WTC11 (cell line): ENCODE results near the gene LRSAM1. TPM values are rescaled to one million over a fixed set of nuclear protein-coding genes. Genes with fewer than 3 reads are reported as not detected.

Experiments
- ATAC-seq: fragments of 200-7000 bp; cut with Tn5 transposase; 2 replicates; pipeline ENCODE4 v1.10.0; 2021; ENCODE audit warnings: mild to moderate bottlenecking, moderate library complexity
- CTCF ChIA-PET: fragments of 300-600 bp; sonication (Branson Sonifier 250); formaldehyde crosslinking; loops from one replicate; lab custom pipeline; 2021; ENCODE audit warnings: antibody characterized with exemption; lab: Charles Lee
- POLR2A ChIA-PET: fragments of 350-600 bp; sonication (Branson Sonifier 250); formaldehyde crosslinking; loops from one replicate; lab custom pipeline; 2021; ENCODE audit warnings: antibody characterized with exemption; lab: Charles Lee
- DNase-seq: peaks from one replicate; pipeline ENCODE4 v3.0.0; 2021; ENCODE audit warnings: low spot score
- H3K27ac Mint-ChIP-seq: 2 replicates; pipeline ENCODE4 v1.8.0; 2021; ENCODE audit warnings: mixed read lengths
- H3K27me3 Mint-ChIP-seq: 2 replicates; pipeline ENCODE4 v1.8.0; 2021; ENCODE audit warnings: low read depth, mild to moderate bottlenecking, moderate library complexity, mixed read lengths
- H3K36me3 Mint-ChIP-seq: 2 replicates; pipeline ENCODE4 v1.8.0; 2021; ENCODE audit warnings: mixed read lengths
- H3K4me1 Mint-ChIP-seq: 2 replicates; pipeline ENCODE4 v1.8.0; 2022; ENCODE audit warnings: mixed read lengths
- H3K4me3 Mint-ChIP-seq: 2 replicates; pipeline ENCODE4 v1.8.0; 2021; ENCODE audit warnings: mild to moderate bottlenecking, moderate library complexity, mixed read lengths
- H3K9me3 Mint-ChIP-seq: 2 replicates; pipeline ENCODE4 v1.8.0; 2021; ENCODE audit warnings: mixed read lengths
- CREB1 ChIP-seq: sonication (generic); formaldehyde crosslinking; IDR thresholded peaks from 2 replicates; pipeline ENCODE4 v1.8.0; 2023; ENCODE audit warnings: mild to moderate bottlenecking, missing genetic modification reagents
- CREM ChIP-seq: sonication (generic); formaldehyde crosslinking; IDR thresholded peaks from 2 replicates; pipeline ENCODE4 v1.8.1; 2022; ENCODE audit warnings: mild to moderate bottlenecking, missing genetic modification reagents, moderate library complexity
- ELF4 ChIP-seq: sonication (generic); formaldehyde crosslinking; IDR thresholded peaks from 2 replicates; pipeline ENCODE4 v1.8.1; 2022; ENCODE audit warnings: low read depth, mild to moderate bottlenecking, moderate library complexity, missing genetic modification reagents
- KAT7 ChIP-seq: sonication (generic); formaldehyde crosslinking; IDR thresholded peaks from 2 replicates; pipeline ENCODE4 v1.8.1; 2023; ENCODE audit warnings: missing genetic modification reagents, mild to moderate bottlenecking, borderline replicate concordance
- NFYB ChIP-seq: sonication (generic); formaldehyde crosslinking; conservative IDR thresholded peaks from 2 replicates; pipeline ENCODE4 v1.8.0; 2022; ENCODE audit warnings: low read depth, missing genetic modification reagents
- RORB ChIP-seq: fragments of 250-450 bp; sonication (Bioruptor Pico); IDR thresholded peaks from 2 replicates; pipeline ENCODE4 v1.9.0; 2021; ENCODE audit warnings: mild to moderate bottlenecking
- TP53 ChIP-seq: sonication (generic); formaldehyde crosslinking; IDR thresholded peaks from 2 replicates; pipeline ENCODE4 v1.8.1; 2023; ENCODE audit warnings: mild to moderate bottlenecking, missing genetic modification reagents
- ZNF138 ChIP-seq: sonication (generic); formaldehyde crosslinking; conservative IDR thresholded peaks from 2 replicates; pipeline ENCODE4 v1.8.1; 2022; ENCODE audit warnings: mild to moderate bottlenecking, moderate library complexity, missing genetic modification reagents
- total RNA-seq: library from RNA; stranded (reverse); gene quantifications from 3 replicates; pipeline ENCODE4 v1.2.3, GENCODE V29; 2021
- TF ChIP-seq, protein P1 (sequence below): fragments of 250-450 bp; sonication (Bioruptor Pico); IDR thresholded peaks from 2 replicates; pipeline ENCODE4 v2.1.2; 2022; ENCODE audit warnings: mild to moderate bottlenecking, moderate library complexity
- TF ChIP-seq, protein P2 (sequence below): sonication (generic); formaldehyde crosslinking; conservative IDR thresholded peaks from 2 replicates; pipeline ENCODE4 v1.8.1; 2023; ENCODE audit warnings: mild to moderate bottlenecking, low read depth, missing genetic modification reagents, moderate library complexity
- TF ChIP-seq, protein P3 (sequence below): sonication (generic); formaldehyde crosslinking; IDR thresholded peaks from 2 replicates; pipeline ENCODE4 v1.8.0; 2023; ENCODE audit warnings: missing genetic modification reagents
- TF ChIP-seq, protein P4 (sequence below): sonication (generic); formaldehyde crosslinking; conservative IDR thresholded peaks from 2 replicates; pipeline ENCODE4 v1.8.1; 2022; ENCODE audit warnings: mild to moderate bottlenecking, missing genetic modification reagents
- TF ChIP-seq, protein P5 (sequence below): sonication (generic); formaldehyde crosslinking; IDR thresholded peaks from 2 replicates; pipeline ENCODE4 v1.8.0; 2023; ENCODE audit warnings: missing genetic modification reagents, mild to moderate bottlenecking, borderline replicate concordance
- TF ChIP-seq, protein P6 (sequence below): fragments of 200-600 bp; IDR thresholded peaks from 2 replicates; pipeline ENCODE4 v1.8.0; 2022; ENCODE audit warnings: antibody characterized with exemption

Gene LRSAM1
- total RNA-seq, 1 experiment from 2014 or later = 32.4 TPM

DNA sequence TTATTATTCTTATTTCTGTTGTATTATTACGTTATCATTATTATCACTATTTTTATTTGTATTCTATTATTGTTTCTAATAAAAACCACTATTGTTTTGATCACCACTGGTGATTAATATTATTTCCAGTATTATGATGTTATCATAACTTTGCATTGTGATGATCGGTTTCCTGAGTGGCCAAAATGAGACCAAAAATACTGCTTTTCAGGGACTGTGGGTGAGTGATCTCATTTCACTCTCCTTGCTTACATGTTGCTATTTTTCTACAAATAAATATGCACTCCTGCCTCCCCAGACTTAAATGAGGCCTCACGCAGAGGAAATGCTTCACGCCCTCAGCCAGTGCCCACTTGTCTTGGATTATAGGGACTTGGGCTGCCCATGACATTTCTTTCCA lies 78.4 kb downstream of the LRSAM1 start:
- Mint-ChIP-seq H3K9me3 (peaks cover 17% of the 10 kb centered on the region), H3K27me3 (no peaks in the 10 kb centered on the region; the same call in 1 of the 2 replicates), H3K27ac (no peak overlapping the region; the same call in 1 of the 2 replicates), H3K4me3 (no peak overlapping the region), H3K36me3 (peaks cover 24% of the 10 kb centered on the region), H3K4me1 (peaks cover 31% of the 10 kb centered on the region)
- TF ChIP-seq, protein P1, sequence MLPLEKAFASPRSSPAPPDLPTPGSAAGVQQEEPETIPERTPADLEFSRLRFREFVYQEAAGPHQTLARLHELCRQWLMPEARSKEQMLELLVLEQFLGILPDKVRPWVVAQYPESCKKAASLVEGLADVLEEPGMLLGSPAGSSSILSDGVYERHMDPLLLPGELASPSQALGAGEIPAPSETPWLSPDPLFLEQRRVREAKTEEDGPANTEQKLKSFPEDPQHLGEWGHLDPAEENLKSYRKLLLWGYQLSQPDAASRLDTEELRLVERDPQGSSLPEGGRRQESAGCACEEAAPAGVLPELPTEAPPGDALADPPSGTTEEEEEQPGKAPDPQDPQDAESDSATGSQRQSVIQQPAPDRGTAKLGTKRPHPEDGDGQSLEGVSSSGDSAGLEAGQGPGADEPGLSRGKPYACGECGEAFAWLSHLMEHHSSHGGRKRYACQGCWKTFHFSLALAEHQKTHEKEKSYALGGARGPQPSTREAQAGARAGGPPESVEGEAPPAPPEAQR (CRISPR knock-in tag) = no peak
- TF ChIP-seq CREM (CRISPR knock-in tag) (no peak), ZNF138 (CRISPR knock-in tag) (no peak), TP53 (no peak), RORB (CRISPR knock-in tag) (no peak), KAT7 (no peak), ELF4 (no peak), NFYB (CRISPR knock-in tag) (no peak), CREB1 (CRISPR knock-in tag) (no peak)
- TF ChIP-seq, protein P2, sequence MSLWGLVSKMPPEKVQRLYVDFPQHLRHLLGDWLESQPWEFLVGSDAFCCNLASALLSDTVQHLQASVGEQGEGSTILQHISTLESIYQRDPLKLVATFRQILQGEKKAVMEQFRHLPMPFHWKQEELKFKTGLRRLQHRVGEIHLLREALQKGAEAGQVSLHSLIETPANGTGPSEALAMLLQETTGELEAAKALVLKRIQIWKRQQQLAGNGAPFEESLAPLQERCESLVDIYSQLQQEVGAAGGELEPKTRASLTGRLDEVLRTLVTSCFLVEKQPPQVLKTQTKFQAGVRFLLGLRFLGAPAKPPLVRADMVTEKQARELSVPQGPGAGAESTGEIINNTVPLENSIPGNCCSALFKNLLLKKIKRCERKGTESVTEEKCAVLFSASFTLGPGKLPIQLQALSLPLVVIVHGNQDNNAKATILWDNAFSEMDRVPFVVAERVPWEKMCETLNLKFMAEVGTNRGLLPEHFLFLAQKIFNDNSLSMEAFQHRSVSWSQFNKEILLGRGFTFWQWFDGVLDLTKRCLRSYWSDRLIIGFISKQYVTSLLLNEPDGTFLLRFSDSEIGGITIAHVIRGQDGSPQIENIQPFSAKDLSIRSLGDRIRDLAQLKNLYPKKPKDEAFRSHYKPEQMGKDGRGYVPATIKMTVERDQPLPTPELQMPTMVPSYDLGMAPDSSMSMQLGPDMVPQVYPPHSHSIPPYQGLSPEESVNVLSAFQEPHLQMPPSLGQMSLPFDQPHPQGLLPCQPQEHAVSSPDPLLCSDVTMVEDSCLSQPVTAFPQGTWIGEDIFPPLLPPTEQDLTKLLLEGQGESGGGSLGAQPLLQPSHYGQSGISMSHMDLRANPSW = no peak
- TF ChIP-seq, protein P3, sequence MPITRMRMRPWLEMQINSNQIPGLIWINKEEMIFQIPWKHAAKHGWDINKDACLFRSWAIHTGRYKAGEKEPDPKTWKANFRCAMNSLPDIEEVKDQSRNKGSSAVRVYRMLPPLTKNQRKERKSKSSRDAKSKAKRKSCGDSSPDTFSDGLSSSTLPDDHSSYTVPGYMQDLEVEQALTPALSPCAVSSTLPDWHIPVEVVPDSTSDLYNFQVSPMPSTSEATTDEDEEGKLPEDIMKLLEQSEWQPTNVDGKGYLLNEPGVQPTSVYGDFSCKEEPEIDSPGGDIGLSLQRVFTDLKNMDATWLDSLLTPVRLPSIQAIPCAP = no peak
- TF ChIP-seq, protein P4, sequence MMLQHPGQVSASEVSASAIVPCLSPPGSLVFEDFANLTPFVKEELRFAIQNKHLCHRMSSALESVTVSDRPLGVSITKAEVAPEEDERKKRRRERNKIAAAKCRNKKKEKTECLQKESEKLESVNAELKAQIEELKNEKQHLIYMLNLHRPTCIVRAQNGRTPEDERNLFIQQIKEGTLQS = no peak
- TF ChIP-seq, protein P5, sequence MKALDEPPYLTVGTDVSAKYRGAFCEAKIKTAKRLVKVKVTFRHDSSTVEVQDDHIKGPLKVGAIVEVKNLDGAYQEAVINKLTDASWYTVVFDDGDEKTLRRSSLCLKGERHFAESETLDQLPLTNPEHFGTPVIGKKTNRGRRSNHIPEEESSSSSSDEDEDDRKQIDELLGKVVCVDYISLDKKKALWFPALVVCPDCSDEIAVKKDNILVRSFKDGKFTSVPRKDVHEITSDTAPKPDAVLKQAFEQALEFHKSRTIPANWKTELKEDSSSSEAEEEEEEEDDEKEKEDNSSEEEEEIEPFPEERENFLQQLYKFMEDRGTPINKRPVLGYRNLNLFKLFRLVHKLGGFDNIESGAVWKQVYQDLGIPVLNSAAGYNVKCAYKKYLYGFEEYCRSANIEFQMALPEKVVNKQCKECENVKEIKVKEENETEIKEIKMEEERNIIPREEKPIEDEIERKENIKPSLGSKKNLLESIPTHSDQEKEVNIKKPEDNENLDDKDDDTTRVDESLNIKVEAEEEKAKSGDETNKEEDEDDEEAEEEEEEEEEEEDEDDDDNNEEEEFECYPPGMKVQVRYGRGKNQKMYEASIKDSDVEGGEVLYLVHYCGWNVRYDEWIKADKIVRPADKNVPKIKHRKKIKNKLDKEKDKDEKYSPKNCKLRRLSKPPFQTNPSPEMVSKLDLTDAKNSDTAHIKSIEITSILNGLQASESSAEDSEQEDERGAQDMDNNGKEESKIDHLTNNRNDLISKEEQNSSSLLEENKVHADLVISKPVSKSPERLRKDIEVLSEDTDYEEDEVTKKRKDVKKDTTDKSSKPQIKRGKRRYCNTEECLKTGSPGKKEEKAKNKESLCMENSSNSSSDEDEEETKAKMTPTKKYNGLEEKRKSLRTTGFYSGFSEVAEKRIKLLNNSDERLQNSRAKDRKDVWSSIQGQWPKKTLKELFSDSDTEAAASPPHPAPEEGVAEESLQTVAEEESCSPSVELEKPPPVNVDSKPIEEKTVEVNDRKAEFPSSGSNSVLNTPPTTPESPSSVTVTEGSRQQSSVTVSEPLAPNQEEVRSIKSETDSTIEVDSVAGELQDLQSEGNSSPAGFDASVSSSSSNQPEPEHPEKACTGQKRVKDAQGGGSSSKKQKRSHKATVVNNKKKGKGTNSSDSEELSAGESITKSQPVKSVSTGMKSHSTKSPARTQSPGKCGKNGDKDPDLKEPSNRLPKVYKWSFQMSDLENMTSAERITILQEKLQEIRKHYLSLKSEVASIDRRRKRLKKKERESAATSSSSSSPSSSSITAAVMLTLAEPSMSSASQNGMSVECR (CRISPR knock-in tag) = no peak
- TF ChIP-seq, protein P6, sequence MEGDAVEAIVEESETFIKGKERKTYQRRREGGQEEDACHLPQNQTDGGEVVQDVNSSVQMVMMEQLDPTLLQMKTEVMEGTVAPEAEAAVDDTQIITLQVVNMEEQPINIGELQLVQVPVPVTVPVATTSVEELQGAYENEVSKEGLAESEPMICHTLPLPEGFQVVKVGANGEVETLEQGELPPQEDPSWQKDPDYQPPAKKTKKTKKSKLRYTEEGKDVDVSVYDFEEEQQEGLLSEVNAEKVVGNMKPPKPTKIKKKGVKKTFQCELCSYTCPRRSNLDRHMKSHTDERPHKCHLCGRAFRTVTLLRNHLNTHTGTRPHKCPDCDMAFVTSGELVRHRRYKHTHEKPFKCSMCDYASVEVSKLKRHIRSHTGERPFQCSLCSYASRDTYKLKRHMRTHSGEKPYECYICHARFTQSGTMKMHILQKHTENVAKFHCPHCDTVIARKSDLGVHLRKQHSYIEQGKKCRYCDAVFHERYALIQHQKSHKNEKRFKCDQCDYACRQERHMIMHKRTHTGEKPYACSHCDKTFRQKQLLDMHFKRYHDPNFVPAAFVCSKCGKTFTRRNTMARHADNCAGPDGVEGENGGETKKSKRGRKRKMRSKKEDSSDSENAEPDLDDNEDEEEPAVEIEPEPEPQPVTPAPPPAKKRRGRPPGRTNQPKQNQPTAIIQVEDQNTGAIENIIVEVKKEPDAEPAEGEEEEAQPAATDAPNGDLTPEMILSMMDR = no peak
- ATAC-seq (no peak), DNase-seq (no peak)
- ChIA-PET POLR2A (no interaction called here), CTCF (interaction anchor here (0.6 to 4.6 kb wide), 4 partner anchors 8 to 117 kb away, joined by 3 to 58 read pairs (median 7); no protein-coding TSS in a partner anchor)
